HuH-7.5 (cell line): ENCODE results near the gene ALMS1.
"Not testable (repeated sequence)": the region's sequence is repeated elsewhere in the genome, so short reads cannot be mapped to it uniquely, and the experiment has no call there.

Experiments used
- DNase-seq: peaks from one replicate; pipeline ENCODE4 v3.0.0; 2011; ENCODE audit warnings: low spot score

ALMS1 gene

GRCh38 chr2:73402386-73403103 lies 16.9 kb downstream of the ALMS1 start:
- no peak for DNase-seq

- no peak for DNase-seq
These were observed 17.6 kb downstream of the ALMS1 start for GRCh38 chr2:73403237-73403636.

- no peak for DNase-seq
These were observed 18.8 kb downstream of the ALMS1 start for GRCh38 chr2:73404409-73404808.

- DNase-seq: no peak
These were observed 21.4 kb downstream of the ALMS1 start for GRCh38 chr2:73406996-73407395.

- DNase-seq: no peak
These were observed 22.6 kb downstream of the ALMS1 start for GRCh38 chr2:73408198-73408597.

GRCh38 chr2:73414696-73415095 lies 29.1 kb downstream of the ALMS1 start:
- DNase-seq: no peak

- no peak for DNase-seq
These were observed 30.3 kb downstream of the ALMS1 start for GRCh38 chr2:73415906-73416305.

GRCh38 chr2:73418343-73418742 lies 32.7 kb downstream of the ALMS1 start:
- no peak for DNase-seq

GRCh38 chr2:73423913-73424312 lies 38.3 kb downstream of the ALMS1 start:
- no peak for DNase-seq

- DNase-seq: no peak
These were observed 40.5 kb downstream of the ALMS1 start for GRCh38 chr2:73426176-73426575.

- no peak for DNase-seq
These were observed 50.4 kb downstream of the ALMS1 start for GRCh38 chr2:73436019-73436418.

- DNase-seq: peak; percentile 14
These were observed 58.6 kb downstream of the ALMS1 start for GRCh38 chr2:73444202-73444601.

- no peak for DNase-seq
These were observed 63.2 kb downstream of the ALMS1 start for GRCh38 chr2:73448856-73449255.

- DNase-seq: no peak
These were observed 63.8 kb downstream of the ALMS1 start for GRCh38 chr2:73449404-73449803.

GRCh38 chr2:73451263-73451972 lies 65.8 kb downstream of the ALMS1 start:
- no peak for DNase-seq

- no peak for DNase-seq
These were observed 72.3 kb downstream of the ALMS1 start for GRCh38 chr2:73457982-73458381.

- not testable (repeated sequence) for DNase-seq
These were observed 76.8 kb downstream of the ALMS1 start for GRCh38 chr2:73462388-73462787.

- DNase-seq: no peak
These were observed 82.7 kb downstream of the ALMS1 start for GRCh38 chr2:73468376-73468775.

- not testable (repeated sequence) for DNase-seq
These were observed 98.2 kb downstream of the ALMS1 start for GRCh38 chr2:73483874-73484273.

GRCh38 chr2:73487112-73487657 lies 101.5 kb downstream of the ALMS1 start:
- no peak for DNase-seq

GRCh38 chr2:73488079-73488478 lies 102.4 kb downstream of the ALMS1 start:
- DNase-seq: no peak

GRCh38 chr2:73489053-73489452 lies 103.4 kb downstream of the ALMS1 start:
- no peak for DNase-seq

- peak; percentile 18 for DNase-seq
These were observed 108.4 kb downstream of the ALMS1 start for GRCh38 chr2:73494031-73494430.
